BE2C (cell line): ENCODE measurements around the gene PTCD1.

ENCODE experiments used
- DNase-seq: peaks from one replicate; pipeline ENCODE4 v3.0.0-alpha.2; 2020
- H3K27me3 ChIP-seq: fragments of 250-450 bp; sonication (Bioruptor Pico); 2 replicates; pipeline ENCODE4 v1.5.1; 2020; ENCODE audit warnings: mild to moderate bottlenecking
- H3K36me3 ChIP-seq: fragments of 250-450 bp; sonication (Bioruptor Pico); 2 replicates; pipeline ENCODE4 v1.5.1; 2020; ENCODE audit warnings: mild to moderate bottlenecking
- H3K4me1 ChIP-seq: fragments of 250-450 bp; sonication (Bioruptor Pico); 2 replicates; pipeline ENCODE4 v1.5.1; 2020
- H3K4me3 ChIP-seq: 2 replicates; pipeline ENCODE4 v1.5.1; 2011; ENCODE audit warnings: low read depth, low read length
- H3K9me3 ChIP-seq: fragments of 250-450 bp; sonication (Bioruptor Pico); 2 replicates; pipeline ENCODE4 v1.5.1; 2020
- CTCF ChIP-seq: IDR thresholded peaks from 2 replicates; pipeline ENCODE4 v1.5.1; 2012; ENCODE audit warnings: mild to moderate bottlenecking, low read depth, low read length

The PTCD1 gene

DNA sequence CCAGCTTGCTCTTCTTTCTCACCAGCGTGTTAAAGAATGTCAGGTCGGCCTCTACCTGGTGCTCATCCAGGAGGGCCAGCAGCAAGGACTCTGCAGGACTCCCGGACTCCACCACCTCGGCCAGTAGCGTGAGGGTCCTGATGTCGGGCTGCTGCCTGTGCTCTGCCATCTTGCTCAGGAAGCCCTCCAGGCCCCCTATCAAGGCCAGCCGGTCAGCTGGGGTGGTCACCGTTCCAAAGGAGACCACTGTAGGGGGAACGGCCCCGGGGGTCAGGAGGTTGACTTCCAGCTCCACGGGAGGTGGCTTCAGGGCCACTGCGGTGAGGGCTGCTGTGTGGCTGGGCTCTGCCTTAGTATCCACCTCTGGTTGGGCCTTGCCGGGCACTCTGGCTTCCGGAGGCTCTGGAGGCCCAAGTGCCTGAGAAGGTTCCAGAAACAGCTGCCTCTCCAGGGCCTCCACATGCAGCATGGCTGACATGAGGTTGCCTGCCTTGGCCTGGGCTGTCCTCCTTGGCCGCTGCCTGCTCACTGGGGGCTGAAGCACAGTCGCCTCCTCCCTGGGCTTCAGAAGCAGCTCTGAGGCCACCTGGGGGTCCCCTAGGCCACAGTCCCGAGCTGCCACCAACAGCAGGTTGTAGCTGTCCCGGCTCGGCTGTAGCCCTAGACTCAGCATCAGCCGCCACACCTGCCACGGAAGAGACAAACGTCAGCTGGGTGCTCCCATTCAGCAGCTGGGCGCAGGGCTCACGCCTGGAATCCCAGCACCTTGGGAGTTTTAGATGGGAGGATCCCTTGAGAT is 13.5 kb downstream of the PTCD1 start:
- no peak for DNase-seq
- H3K27me3 ChIP-seq = no peaks in the 10 kb centered on the region
- peaks cover 64% of the 10 kb centered on the region for H3K36me3 ChIP-seq
- H3K4me3 ChIP-seq = no peak overlapping the region
- no peaks in the 10 kb centered on the region for H3K9me3 ChIP-seq
- no peak for TF ChIP-seq CTCF
- no peaks in the 10 kb centered on the region for H3K4me1 ChIP-seq

DNA sequence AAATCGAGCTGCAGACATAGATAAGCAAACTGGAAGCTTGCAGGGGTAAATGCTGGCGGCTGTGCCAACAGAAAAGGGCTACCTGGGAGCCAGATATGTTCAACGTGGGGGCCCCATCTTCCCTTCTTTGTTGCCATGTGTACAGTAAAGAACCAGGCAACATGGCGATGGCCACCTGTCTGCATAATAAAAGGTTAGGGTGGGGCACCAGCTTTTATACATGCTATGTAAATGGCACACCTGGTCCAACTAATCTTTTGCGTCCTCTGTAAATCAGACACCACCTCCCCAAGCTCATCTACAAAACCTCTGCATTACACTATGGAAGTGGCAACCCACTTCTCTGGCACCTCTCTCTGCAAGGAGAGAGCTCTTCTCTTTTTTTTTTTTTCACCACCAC is 16.0 kb downstream of the PTCD1 start:
- TF ChIP-seq CTCF = no peak
- Histone ChIP-seq H3K27me3 (no peaks in the 10 kb centered on the region), H3K4me3 (no peak overlapping the region), H3K36me3 (peaks cover 73% of the 10 kb centered on the region), H3K9me3 (no peaks in the 10 kb centered on the region), H3K4me1 (no peaks in the 10 kb centered on the region)
- no peak for DNase-seq

GRCh38 chr7:99422186-99422585 is 16.4 kb downstream of the PTCD1 start:
- TF ChIP-seq CTCF = no peak
- Histone ChIP-seq H3K36me3 (peaks cover 78% of the 10 kb centered on the region), H3K27me3 (no peaks in the 10 kb centered on the region), H3K4me1 (no peaks in the 10 kb centered on the region), H3K9me3 (no peaks in the 10 kb centered on the region), H3K4me3 (no peak overlapping the region)
- DNase-seq = no peak

- Histone ChIP-seq H3K4me3 (no peak overlapping the region), H3K36me3 (peaks cover 86% of the 10 kb centered on the region), H3K9me3 (no peaks in the 10 kb centered on the region), H3K4me1 (no peaks in the 10 kb centered on the region), H3K27me3 (no peaks in the 10 kb centered on the region)
- DNase-seq = no peak
- no peak for TF ChIP-seq CTCF
Measured at GRCh38 chr7:99420986-99421385, 17.6 kb downstream of the PTCD1 start.

GRCh38 chr7:99420213-99420612 is 18.4 kb downstream of the PTCD1 start:
- no peaks in the 10 kb centered on the region for H3K9me3 ChIP-seq
- no peaks in the 10 kb centered on the region for H3K4me1 ChIP-seq
- no peak for TF ChIP-seq CTCF
- DNase-seq = no peak
- peaks cover 83% of the 10 kb centered on the region for H3K36me3 ChIP-seq
- no peak overlapping the region for H3K4me3 ChIP-seq
- no peaks in the 10 kb centered on the region for H3K27me3 ChIP-seq

DNA sequence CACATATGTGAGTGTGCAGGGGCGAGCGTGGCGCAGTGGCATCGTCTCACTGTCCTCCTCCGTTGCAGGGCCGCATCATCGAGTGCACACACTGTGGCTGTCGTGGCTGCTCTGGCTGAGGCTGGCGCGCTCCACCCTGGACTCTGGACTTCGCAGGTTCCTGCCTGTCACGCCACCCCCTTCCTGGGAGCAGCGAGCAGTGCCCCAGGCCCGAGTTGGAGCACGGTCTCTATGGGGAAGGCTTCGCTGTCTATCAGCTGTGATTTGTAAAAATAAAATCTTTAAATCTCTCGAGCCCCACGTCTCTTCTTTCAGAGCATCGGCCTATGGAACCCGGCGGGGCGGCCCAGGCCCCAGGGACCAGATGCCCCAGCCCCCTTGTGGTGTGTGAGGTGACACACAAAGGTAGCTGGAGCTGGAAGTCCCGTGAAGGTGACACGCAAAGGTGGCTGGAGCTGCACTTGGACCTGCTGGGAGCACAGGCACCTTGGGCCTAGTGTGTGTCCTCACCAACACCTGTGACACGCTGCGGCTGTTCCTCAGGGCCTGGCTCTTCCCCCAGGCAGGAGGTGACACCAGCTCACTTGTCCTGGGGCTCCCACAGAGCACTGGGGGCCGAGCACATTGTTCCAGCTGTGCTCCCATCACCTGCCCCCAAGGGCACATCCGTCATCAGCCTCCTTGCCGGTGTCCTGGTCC is 19.1 kb downstream of the PTCD1 start:
- no peaks in the 10 kb centered on the region for H3K27me3 ChIP-seq
- H3K9me3 ChIP-seq = no peaks in the 10 kb centered on the region
- no peak overlapping the region for H3K4me3 ChIP-seq
- peaks cover 83% of the 10 kb centered on the region for H3K36me3 ChIP-seq
- DNase-seq = no peak
- TF ChIP-seq CTCF = no peak
- no peaks in the 10 kb centered on the region for H3K4me1 ChIP-seq
